Neural progenitor cell (in vitro differentiated cells): ENCODE results near the gene PMFBP1. TPM values are rescaled to one million over a fixed set of nuclear protein-coding genes. Genes with fewer than 3 reads are reported as not detected.

Experiments used
- DNase-seq: peaks from one replicate; pipeline ENCODE4 v3.0.0-alpha.2; 2016; ENCODE audit warnings: low spot score
- H2AFZ ChIP-seq: fragments of 200-600 bp; sonication (generic); replicated peaks from 2 replicates; pipeline ENCODE4 v1.6.1; 2016; ENCODE audit warnings: antibody characterized with exemption
- H3F3A ChIP-seq: fragments of 200-600 bp; sonication (generic); 2 replicates; pipeline ENCODE4 v1.6.1; 2016; ENCODE audit warnings: antibody characterized with exemption, low read depth
- H3K27ac ChIP-seq: fragments of 200-600 bp; sonication (generic); 2 replicates; pipeline ENCODE4 v1.5.1; 2016; ENCODE audit warnings: mild to moderate bottlenecking
- H3K27me3 ChIP-seq: fragments of 200-600 bp; sonication (generic); 2 replicates; pipeline ENCODE4 v1.6.1; 2016; ENCODE audit warnings: mild to moderate bottlenecking, moderate library complexity
- H3K36me3 ChIP-seq: fragments of 200-600 bp; sonication (generic); 2 replicates; pipeline ENCODE4 v1.5.1; 2016
- H3K4me1 ChIP-seq: fragments of 200-600 bp; sonication (generic); 2 replicates; pipeline ENCODE4 v1.6.1; 2016; ENCODE audit warnings: mixed run types
- H3K4me2 ChIP-seq: fragments of 200-600 bp; sonication (generic); 2 replicates; pipeline ENCODE4 v1.6.1; 2016
- H3K4me3 ChIP-seq: fragments of 200-600 bp; sonication (generic); 2 replicates; pipeline ENCODE4 v1.5.1; 2016
- H3K79me2 ChIP-seq: fragments of 200-600 bp; sonication (generic); 2 replicates; pipeline ENCODE4 v1.6.1; 2016; ENCODE audit warnings: low read depth
- H3K9ac ChIP-seq: fragments of 200-600 bp; sonication (generic); 2 replicates; pipeline ENCODE4 v1.6.1; 2016
- H3K9me3 ChIP-seq: fragments of 200-600 bp; sonication (generic); 2 replicates; pipeline ENCODE4 v1.5.1; 2016; ENCODE audit warnings: low read depth
- H4K20me1 ChIP-seq: fragments of 200-600 bp; sonication (generic); 2 replicates; pipeline ENCODE4 v1.6.1; 2016; ENCODE audit warnings: low read depth
- H3K27ac Mint-ChIP-seq: 3 replicates; pipeline ENCODE4 v1.8.0; 2021; ENCODE audit warnings: mixed read lengths
- H3K27me3 Mint-ChIP-seq: 2 replicates; pipeline ENCODE4 v1.8.0; 2022; ENCODE audit warnings: low read depth, mild to moderate bottlenecking, inconsistent platforms, moderate library complexity, mixed read lengths; ENCODE audit not compliant: insufficient read depth
- H3K36me3 Mint-ChIP-seq: 3 replicates; pipeline ENCODE4 v1.8.0; 2021; ENCODE audit warnings: mixed read lengths
- H3K4me1 Mint-ChIP-seq: 3 replicates; pipeline ENCODE4 v1.8.0; 2021; ENCODE audit warnings: mixed read lengths
- H3K4me3 Mint-ChIP-seq: 3 replicates; pipeline ENCODE4 v1.8.0; 2021; ENCODE audit warnings: mild to moderate bottlenecking, moderate library complexity, mixed read lengths
- H3K9me3 Mint-ChIP-seq: 3 replicates; pipeline ENCODE4 v1.8.0; 2020; ENCODE audit warnings: mixed read lengths
- EZH2 ChIP-seq: fragments of 200-600 bp; sonication (generic); IDR thresholded peaks from 2 replicates; pipeline ENCODE4 v1.6.1; 2017; ENCODE audit warnings: antibody characterized with exemption, mild to moderate bottlenecking, moderate library complexity
- EZH2phosphoT487 ChIP-seq: fragments of 200-600 bp; sonication (generic); IDR thresholded peaks from 2 replicates; pipeline ENCODE4 v1.6.1; 2017; ENCODE audit warnings: antibody characterized with exemption
- total RNA-seq: library from RNA; depleted of rRNA; stranded (reverse); fragments of >200 nt; gene quantifications from 2 replicates; pipeline ENCODE4 v1.2.3, GENCODE V29; 2015; ENCODE audit warnings: low replicate concordance
- TF ChIP-seq, protein P1 (sequence below): fragments of 200-600 bp; sonication (generic); IDR thresholded peaks from 2 replicates; pipeline ENCODE4 v1.5.1; 2017; ENCODE audit warnings: antibody characterized with exemption, mild to moderate bottlenecking

Gene PMFBP1
- total RNA-seq, 1 donor from 2014 or later, result 12.8 TPM

DNA sequence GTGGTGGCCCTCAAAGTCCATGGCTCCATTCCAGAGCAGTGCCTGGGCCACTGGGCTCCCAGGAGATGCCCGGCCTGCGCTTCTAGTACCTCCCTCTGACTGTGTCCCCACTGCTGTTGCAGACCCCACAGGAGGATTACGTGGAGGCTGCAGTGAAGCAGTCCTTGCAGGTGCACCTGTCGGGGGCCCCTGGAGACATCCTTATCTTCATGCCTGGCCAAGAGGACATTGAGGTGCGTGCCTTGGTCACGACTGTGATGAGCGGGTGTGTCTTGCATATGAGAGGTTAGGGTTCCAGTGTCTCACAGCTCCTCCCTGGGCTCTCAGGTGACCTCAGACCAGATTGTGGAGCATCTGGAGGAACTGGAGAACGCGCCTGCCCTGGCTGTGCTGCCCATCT, 67.0 kb downstream of the PMFBP1 start:
- DNase-seq, result no peak
- H3K4me1 Mint-ChIP-seq, result no peaks in the 10 kb centered on the region
- H3K4me2 ChIP-seq, result no peak overlapping the region
- peaks cover 2% of the 10 kb centered on the region for H3K27me3 Mint-ChIP-seq
- H3K27ac ChIP-seq, result no peak overlapping the region
- no peak overlapping the region for H3K9ac ChIP-seq
- H3K4me3 ChIP-seq, result no peak overlapping the region
- no peaks in the 10 kb centered on the region for H3K9me3 Mint-ChIP-seq
- H4K20me1 ChIP-seq, result no peaks in the 10 kb centered on the region
- no peaks in the 10 kb centered on the region for H3K79me2 ChIP-seq
- H3K36me3 Mint-ChIP-seq, result peaks cover 35% of the 10 kb centered on the region
- H3K27me3 ChIP-seq, result no peaks in the 10 kb centered on the region
- H3K4me1 ChIP-seq, result no peaks in the 10 kb centered on the region
- no peaks in the 10 kb centered on the region for H3F3A ChIP-seq
- H3K36me3 ChIP-seq, result no peaks in the 10 kb centered on the region
- H2AFZ ChIP-seq, result no peak overlapping the region
- no peak overlapping the region for H3K27ac Mint-ChIP-seq
- no peak for TF ChIP-seq EZH2
- TF ChIP-seq, protein P1, sequence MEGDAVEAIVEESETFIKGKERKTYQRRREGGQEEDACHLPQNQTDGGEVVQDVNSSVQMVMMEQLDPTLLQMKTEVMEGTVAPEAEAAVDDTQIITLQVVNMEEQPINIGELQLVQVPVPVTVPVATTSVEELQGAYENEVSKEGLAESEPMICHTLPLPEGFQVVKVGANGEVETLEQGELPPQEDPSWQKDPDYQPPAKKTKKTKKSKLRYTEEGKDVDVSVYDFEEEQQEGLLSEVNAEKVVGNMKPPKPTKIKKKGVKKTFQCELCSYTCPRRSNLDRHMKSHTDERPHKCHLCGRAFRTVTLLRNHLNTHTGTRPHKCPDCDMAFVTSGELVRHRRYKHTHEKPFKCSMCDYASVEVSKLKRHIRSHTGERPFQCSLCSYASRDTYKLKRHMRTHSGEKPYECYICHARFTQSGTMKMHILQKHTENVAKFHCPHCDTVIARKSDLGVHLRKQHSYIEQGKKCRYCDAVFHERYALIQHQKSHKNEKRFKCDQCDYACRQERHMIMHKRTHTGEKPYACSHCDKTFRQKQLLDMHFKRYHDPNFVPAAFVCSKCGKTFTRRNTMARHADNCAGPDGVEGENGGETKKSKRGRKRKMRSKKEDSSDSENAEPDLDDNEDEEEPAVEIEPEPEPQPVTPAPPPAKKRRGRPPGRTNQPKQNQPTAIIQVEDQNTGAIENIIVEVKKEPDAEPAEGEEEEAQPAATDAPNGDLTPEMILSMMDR, result no peak
- H3K4me3 Mint-ChIP-seq, result no peak overlapping the region
- no peaks in the 10 kb centered on the region for H3K9me3 ChIP-seq

DNA sequence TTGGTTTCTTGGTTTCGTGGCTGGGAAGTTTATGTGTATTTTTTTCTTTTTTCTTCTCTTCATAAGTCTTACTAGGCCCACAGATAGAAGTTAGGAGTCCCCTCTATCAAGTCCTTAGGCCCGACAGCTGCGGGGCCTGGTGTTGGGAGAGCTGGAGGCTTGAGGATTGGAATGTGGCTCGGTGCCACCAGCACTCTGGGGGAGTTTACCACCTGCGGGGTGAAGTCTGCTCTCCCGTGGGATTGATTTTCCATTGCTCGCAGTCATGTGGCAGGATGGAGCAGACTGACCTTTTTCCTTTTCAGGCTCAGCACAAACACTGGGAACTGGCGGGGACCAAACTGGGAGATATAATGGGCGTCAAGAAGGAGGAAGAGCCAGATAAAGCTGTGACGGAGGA, 70.8 kb downstream of the PMFBP1 start:
- TF ChIP-seq EZH2 (no peak), EZH2phosphoT487 (no peak)
- TF ChIP-seq, protein P1, result no peak
- H4K20me1 ChIP-seq, result peaks cover 4% of the 10 kb centered on the region
- Mint-ChIP-seq H3K27me3 (peaks cover 2% of the 10 kb centered on the region), H3K27ac (no peak overlapping the region), H3K4me1 (no peaks in the 10 kb centered on the region), H3K9me3 (no peaks in the 10 kb centered on the region), H3K4me3 (no peak overlapping the region), H3K36me3 (peaks cover 37% of the 10 kb centered on the region)
- H3K27me3 ChIP-seq, result no peaks in the 10 kb centered on the region
- no peaks in the 10 kb centered on the region for H3K4me1 ChIP-seq
- H3K9me3 ChIP-seq, result no peaks in the 10 kb centered on the region
- H3K4me3 ChIP-seq, result no peak overlapping the region
- no peak overlapping the region for H3K27ac ChIP-seq
- no peak overlapping the region for H3K4me2 ChIP-seq
- H3F3A ChIP-seq, result no peaks in the 10 kb centered on the region
- DNase-seq, result no peak
- H2AFZ ChIP-seq, result no peak overlapping the region
- peaks cover 3% of the 10 kb centered on the region for H3K36me3 ChIP-seq
- no peak overlapping the region for H3K9ac ChIP-seq
- peaks cover 7% of the 10 kb centered on the region for H3K79me2 ChIP-seq

DNA sequence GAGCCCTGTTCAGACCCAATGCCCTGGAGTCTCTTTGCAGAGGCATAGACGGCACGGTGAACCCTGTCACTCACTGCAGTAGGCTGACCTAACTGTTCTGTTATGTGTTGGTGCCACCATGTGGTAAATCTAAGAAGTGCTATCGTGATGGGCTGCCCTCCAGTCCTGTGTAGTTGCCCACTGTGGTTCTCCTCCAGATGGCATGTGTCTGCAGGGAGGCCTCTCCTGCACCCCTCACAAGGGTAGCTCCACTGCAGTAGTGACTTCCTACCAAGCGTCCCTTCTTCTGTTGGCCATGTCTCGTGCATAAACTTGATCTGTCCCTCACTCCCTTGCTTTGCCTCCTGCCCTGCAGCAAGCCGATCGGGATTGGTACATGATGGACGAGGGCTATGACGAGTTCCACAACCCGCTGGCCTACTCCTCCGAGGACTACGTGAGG, 72.6 kb downstream of the PMFBP1 start:
- no peak overlapping the region for H3K27ac Mint-ChIP-seq
- no peaks in the 10 kb centered on the region for H3K9me3 ChIP-seq
- H3K4me2 ChIP-seq, result no peak overlapping the region
- peak; percentile 76 for DNase-seq
- H4K20me1 ChIP-seq, result peaks cover 4% of the 10 kb centered on the region
- H3K27me3 ChIP-seq, result no peaks in the 10 kb centered on the region
- peaks cover 25% of the 10 kb centered on the region for H3K79me2 ChIP-seq
- no peaks in the 10 kb centered on the region for H3K9me3 Mint-ChIP-seq
- H3K36me3 Mint-ChIP-seq, result peaks cover 29% of the 10 kb centered on the region
- no peak overlapping the region for H3K9ac ChIP-seq
- no peak overlapping the region for H3K27ac ChIP-seq
- TF ChIP-seq EZH2 (no peak), EZH2phosphoT487 (no peak)
- TF ChIP-seq, protein P1, result peak; percentile 65
- H2AFZ ChIP-seq, result no peak overlapping the region
- H3K27me3 Mint-ChIP-seq, result no peaks in the 10 kb centered on the region
- peaks cover 6% of the 10 kb centered on the region for H3K4me1 ChIP-seq
- H3K4me3 ChIP-seq, result no peak overlapping the region
- no peak overlapping the region for H3K4me3 Mint-ChIP-seq
- H3K4me1 Mint-ChIP-seq, result peaks cover 9% of the 10 kb centered on the region
- H3K36me3 ChIP-seq, result peaks cover 3% of the 10 kb centered on the region
- no peaks in the 10 kb centered on the region for H3F3A ChIP-seq
